Hepatocyte (in vitro differentiated cells): Measurements from ENCODE around the gene OR2J2. TPM values are rescaled to one million over a fixed set of nuclear protein-coding genes. Genes with fewer than 3 reads are reported as not detected.

Experiments used
- DNase-seq: peaks from one replicate; pipeline ENCODE4 v3.0.0-alpha.2; 2016; ENCODE audit warnings: low spot score
- H2AFZ ChIP-seq: fragments of 200-600 bp; sonication (generic); 2 replicates; pipeline ENCODE4 v1.6.0; 2016; ENCODE audit warnings: antibody characterized with exemption, mild to moderate bottlenecking
- H3K27ac ChIP-seq: fragments of 200-600 bp; sonication (generic); 2 replicates; pipeline ENCODE4 v1.5.1; 2016; ENCODE audit warnings: mild to moderate bottlenecking
- H3K27me3 ChIP-seq: fragments of 200-600 bp; sonication (generic); 2 replicates; pipeline ENCODE4 v1.6.1; 2016
- H3K36me3 ChIP-seq: fragments of 200-600 bp; sonication (generic); replicated peaks from 2 replicates; pipeline ENCODE4 v1.5.1; 2016; ENCODE audit warnings: low read depth; ENCODE audit not compliant: insufficient read depth
- H3K4me1 ChIP-seq: fragments of 200-600 bp; sonication (generic); 2 replicates; pipeline ENCODE4 v1.5.1; 2016; ENCODE audit warnings: mild to moderate bottlenecking, moderate library complexity; ENCODE audit not compliant: insufficient read depth
- H3K4me2 ChIP-seq: fragments of 200-600 bp; sonication (generic); 2 replicates; pipeline ENCODE4 v1.6.0; 2016
- H3K4me3 ChIP-seq: fragments of 200-600 bp; sonication (generic); 2 replicates; pipeline ENCODE4 v1.5.1; 2016; ENCODE audit warnings: mild to moderate bottlenecking
- H3K79me2 ChIP-seq: fragments of 200-600 bp; sonication (generic); 2 replicates; pipeline ENCODE4 v1.6.0; 2017; ENCODE audit warnings: mild to moderate bottlenecking
- H3K9me2 ChIP-seq: fragments of 200-600 bp; sonication (generic); replicated peaks from 2 replicates; pipeline ENCODE4 v1.6.0; 2017; ENCODE audit warnings: mild to moderate bottlenecking; ENCODE audit not compliant: insufficient read depth
- H3K9me3 ChIP-seq: fragments of 200-600 bp; sonication (generic); 2 replicates; pipeline ENCODE4 v1.5.1; 2016; ENCODE audit warnings: low read depth, mild to moderate bottlenecking
- H4K20me1 ChIP-seq: fragments of 200-600 bp; sonication (generic); 2 replicates; pipeline ENCODE4 v1.6.0; 2016; ENCODE audit warnings: mild to moderate bottlenecking; ENCODE audit not compliant: insufficient read depth, poor library complexity, severe bottlenecking
- EZH2 ChIP-seq: fragments of 200-600 bp; sonication (generic); IDR thresholded peaks from 2 replicates; pipeline ENCODE4 v1.6.1; 2016; ENCODE audit warnings: antibody characterized with exemption, mild to moderate bottlenecking, borderline replicate concordance
- EZH2phosphoT487 ChIP-seq: fragments of 200-600 bp; sonication (generic); IDR thresholded peaks from one replicate; pipeline ENCODE4 v1.6.1; 2018; ENCODE audit warnings: antibody characterized with exemption, mild to moderate bottlenecking, low read depth, moderate library complexity; ENCODE audit not compliant: unreplicated experiment, severe bottlenecking
- WGBS: methylation state at CpG from one replicate; pipeline ENCODE4 v1.1.6; 2016; ENCODE audit warnings: low lambda C conversion rate; ENCODE audit errors: missing lambda C conversion rate; 5-methylcytosine and 5-hydroxymethylcytosine counted together
- polyA plus RNA-seq: library from polyadenylated mRNA; unstranded; fragments of >200 nt; fragmentation: Nextera tagmentation; extraction: Ambion mirVana; gene quantifications from 2 replicates; pipeline ENCODE4 v1.2.1, GENCODE V29; 2016
- total RNA-seq: library from RNA; depleted of rRNA; stranded (reverse); fragments of >200 nt; gene quantifications from 2 replicates; pipeline ENCODE4 v1.2.3, GENCODE V29; 2014
- TF ChIP-seq, protein P1 (sequence below): fragments of 200-600 bp; sonication (generic); IDR thresholded peaks from 2 replicates; pipeline ENCODE4 v1.5.1; 2016; ENCODE audit warnings: antibody characterized with exemption, mild to moderate bottlenecking; ENCODE audit not compliant: poor library complexity

OR2J2 gene
- total and polyA plus RNA-seq, 2 experiments from 2014 or later: not detected

- H3K4me2 ChIP-seq: no peak overlapping the region
- 88% methylated on average over 4 of the region's 4 CpGs for WGBS
- no peaks in the 10 kb centered on the region for H3K27me3 ChIP-seq
- H2AFZ ChIP-seq: no peak overlapping the region
- no peaks in the 10 kb centered on the region for H3K36me3 ChIP-seq
- TF ChIP-seq EZH2phosphoT487: no peak
- TF ChIP-seq, protein P1, sequence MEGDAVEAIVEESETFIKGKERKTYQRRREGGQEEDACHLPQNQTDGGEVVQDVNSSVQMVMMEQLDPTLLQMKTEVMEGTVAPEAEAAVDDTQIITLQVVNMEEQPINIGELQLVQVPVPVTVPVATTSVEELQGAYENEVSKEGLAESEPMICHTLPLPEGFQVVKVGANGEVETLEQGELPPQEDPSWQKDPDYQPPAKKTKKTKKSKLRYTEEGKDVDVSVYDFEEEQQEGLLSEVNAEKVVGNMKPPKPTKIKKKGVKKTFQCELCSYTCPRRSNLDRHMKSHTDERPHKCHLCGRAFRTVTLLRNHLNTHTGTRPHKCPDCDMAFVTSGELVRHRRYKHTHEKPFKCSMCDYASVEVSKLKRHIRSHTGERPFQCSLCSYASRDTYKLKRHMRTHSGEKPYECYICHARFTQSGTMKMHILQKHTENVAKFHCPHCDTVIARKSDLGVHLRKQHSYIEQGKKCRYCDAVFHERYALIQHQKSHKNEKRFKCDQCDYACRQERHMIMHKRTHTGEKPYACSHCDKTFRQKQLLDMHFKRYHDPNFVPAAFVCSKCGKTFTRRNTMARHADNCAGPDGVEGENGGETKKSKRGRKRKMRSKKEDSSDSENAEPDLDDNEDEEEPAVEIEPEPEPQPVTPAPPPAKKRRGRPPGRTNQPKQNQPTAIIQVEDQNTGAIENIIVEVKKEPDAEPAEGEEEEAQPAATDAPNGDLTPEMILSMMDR: no peak
- H4K20me1 ChIP-seq: no peaks in the 10 kb centered on the region
- no peaks in the 10 kb centered on the region for H3K9me3 ChIP-seq
- no peak overlapping the region for H3K4me3 ChIP-seq
- H3K79me2 ChIP-seq: no peaks in the 10 kb centered on the region
- H3K4me1 ChIP-seq: no peaks in the 10 kb centered on the region
- H3K27ac ChIP-seq: no peak overlapping the region
- H3K9me2 ChIP-seq: no peaks in the 10 kb centered on the region
- DNase-seq: no peak
These were observed 33.0 kb upstream of the OR2J2 start for GRCh38 chr6:29137724-29138123.

GRCh38 chr6:29141606-29142005 lies 29.1 kb upstream of the OR2J2 start:
- no peaks in the 10 kb centered on the region for H3K79me2 ChIP-seq
- no peaks in the 10 kb centered on the region for H4K20me1 ChIP-seq
- 96% methylated on average over 1 of the region's 1 CpG for WGBS
- H3K27me3 ChIP-seq: no peaks in the 10 kb centered on the region
- H3K36me3 ChIP-seq: no peaks in the 10 kb centered on the region
- no peaks in the 10 kb centered on the region for H3K9me2 ChIP-seq
- no peaks in the 10 kb centered on the region for H3K4me1 ChIP-seq
- no peak overlapping the region for H3K4me3 ChIP-seq
- H3K4me2 ChIP-seq: no peak overlapping the region
- no peaks in the 10 kb centered on the region for H3K9me3 ChIP-seq
- H3K27ac ChIP-seq: no peak overlapping the region
- TF ChIP-seq, protein P1: no peak
- TF ChIP-seq EZH2phosphoT487 (no peak), EZH2 (no peak)
- no peak overlapping the region for H2AFZ ChIP-seq
- no peak for DNase-seq

DNA sequence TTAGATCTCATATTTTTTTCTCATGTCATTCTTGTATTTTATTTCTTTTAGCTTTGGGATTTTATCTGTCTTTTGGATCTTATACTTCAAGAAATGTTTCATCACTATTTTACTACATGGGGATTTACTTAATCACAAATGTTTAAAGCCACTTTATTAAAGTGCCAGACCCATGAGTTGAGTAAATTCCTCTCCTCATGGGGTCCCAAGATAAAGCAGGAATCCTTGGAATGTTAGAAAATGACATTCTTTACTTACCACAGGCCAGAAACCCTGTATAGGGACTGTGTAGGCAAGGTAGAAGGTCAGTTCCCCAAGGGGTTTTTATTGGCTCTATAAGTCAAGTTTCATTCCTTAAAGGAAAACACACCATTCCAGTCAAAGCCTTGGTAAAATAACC lies 28.4 kb upstream of the OR2J2 start:
- Histone ChIP-seq H3K4me3 (no peak overlapping the region), H4K20me1 (no peaks in the 10 kb centered on the region), H3K9me3 (no peaks in the 10 kb centered on the region), H3K4me1 (no peaks in the 10 kb centered on the region), H3K9me2 (no peaks in the 10 kb centered on the region), H3K27me3 (no peaks in the 10 kb centered on the region), H3K4me2 (no peak overlapping the region), H3K27ac (no peak overlapping the region), H2AFZ (no peak overlapping the region), H3K79me2 (no peaks in the 10 kb centered on the region), H3K36me3 (no peaks in the 10 kb centered on the region)
- no peak for DNase-seq
- TF ChIP-seq EZH2 (no peak), EZH2phosphoT487 (no peak)
- TF ChIP-seq, protein P1: no peak

DNA sequence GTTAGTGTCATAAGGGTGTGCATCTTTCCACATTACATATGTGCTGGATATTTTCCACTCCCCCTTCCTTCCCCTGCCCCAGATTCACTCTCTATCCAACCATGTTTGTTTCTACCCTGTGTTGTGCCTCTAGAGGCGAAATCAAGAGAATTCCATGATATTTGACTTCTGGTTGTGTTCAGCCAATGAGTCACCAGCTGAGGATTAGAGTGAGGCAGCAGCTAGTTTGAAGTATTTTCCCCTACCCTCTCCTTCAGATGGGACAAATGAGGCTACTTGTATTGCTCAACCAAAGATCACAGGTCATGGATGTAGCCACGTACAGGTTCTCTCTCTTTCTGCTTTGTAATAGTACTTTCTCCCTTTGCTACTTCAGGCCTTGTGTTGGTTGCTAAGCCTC lies 24.5 kb upstream of the OR2J2 start:
- DNase-seq: no peak
- Histone ChIP-seq H3K79me2 (no peaks in the 10 kb centered on the region), H3K9me3 (no peaks in the 10 kb centered on the region), H4K20me1 (no peaks in the 10 kb centered on the region), H3K27ac (no peak overlapping the region), H3K9me2 (no peaks in the 10 kb centered on the region), H3K36me3 (no peaks in the 10 kb centered on the region), H3K4me2 (no peak overlapping the region), H3K27me3 (no peaks in the 10 kb centered on the region), H2AFZ (no peak overlapping the region), H3K4me3 (no peak overlapping the region), H3K4me1 (no peaks in the 10 kb centered on the region)
- 77% methylated on average over 2 of the region's 2 CpGs for WGBS
- TF ChIP-seq, protein P1: no peak
- no peak for TF ChIP-seq EZH2phosphoT487
- TF ChIP-seq EZH2: no peak
